Lower lobe of right lung (tissue), 2 donors: ENCODE data around the gene GAS6. TPM values are rescaled to one million over a fixed set of nuclear protein-coding genes. Genes with fewer than 3 reads are reported as not detected.

Experiments used
- ATAC-seq, 2 donors: fragments of 200-7000 bp; cut with Tn5 transposase; one replicate each; pipeline ENCODE4 v1.9.1; 2020 to 2022; ENCODE audit warnings: mild to moderate bottlenecking in 2 of 2, moderate library complexity in 2 of 2
- DNase-seq: peaks from one replicate; pipeline ENCODE4 v3.0.0-alpha.2; 2020
- H3K27ac ChIP-seq: fragments of 200-600 bp; one replicate; pipeline ENCODE4 v1.8.0; 2022
- H3K27me3 ChIP-seq: fragments of 200-600 bp; one replicate; pipeline ENCODE4 v1.8.0; 2022; ENCODE audit warnings: low read depth
- H3K36me3 ChIP-seq: fragments of 200-600 bp; one replicate; pipeline ENCODE4 v1.8.0; 2022; ENCODE audit warnings: mild to moderate bottlenecking
- H3K4me1 ChIP-seq: fragments of 200-600 bp; one replicate; pipeline ENCODE4 v1.8.0; 2022
- H3K4me3 ChIP-seq: fragments of 200-600 bp; one replicate; pipeline ENCODE4 v1.8.0; 2022; ENCODE audit warnings: mild to moderate bottlenecking
- H3K9me3 ChIP-seq: fragments of 200-600 bp; one replicate; pipeline ENCODE4 v1.8.0; 2022
- CTCF ChIP-seq: fragments of 200-600 bp; IDR thresholded peaks from one replicate; pipeline ENCODE4 v1.8.0; 2022; ENCODE audit warnings: antibody characterized with exemption, mild to moderate bottlenecking
- intact Hi-C: fragments of 100-400 bp; cut with DNase I; formaldehyde crosslinking; loops from one replicate; pipeline ENCODE4 v1.11.0; 2022
- total RNA-seq: library from RNA; stranded (reverse); fragmentation: NEBNext Ultra II Directional; extraction: Animal tissue kit (Norgen Biotek cat#: 25700); gene quantifications from one replicate; pipeline ENCODE4 v1.2.1, GENCODE V29; 2021
- donor health status: DM: no; HTN: yes; CAD: no; lungs with severe emphysema.

Gene GAS6
- total RNA-seq, 1 donor from 2014 or later: 111 TPM

- H3K27me3 ChIP-seq: no peaks in the 10 kb centered on the region
- ATAC-seq: no peak
- no peak overlapping the region for H3K27ac ChIP-seq
- no peaks in the 10 kb centered on the region for H3K9me3 ChIP-seq
- H3K4me1 ChIP-seq: no peaks in the 10 kb centered on the region
- no peak for DNase-seq
- no peak for TF ChIP-seq CTCF
- intact Hi-C loops: no loop called here
- no peaks in the 10 kb centered on the region for H3K36me3 ChIP-seq
- no peak overlapping the region for H3K4me3 ChIP-seq
Measured at GRCh38 chr13:113787694-113788093, 76.2 kb downstream of the GAS6 start.

- TF ChIP-seq CTCF: no peak
- no peaks in the 10 kb centered on the region for H3K27me3 ChIP-seq
- no peak overlapping the region for H3K4me3 ChIP-seq
- no peaks in the 10 kb centered on the region for H3K4me1 ChIP-seq
- no peaks in the 10 kb centered on the region for H3K36me3 ChIP-seq
- H3K27ac ChIP-seq: no peak overlapping the region
- H3K9me3 ChIP-seq: no peaks in the 10 kb centered on the region
- ATAC-seq (no peak), DNase-seq (no peak)
- intact Hi-C loops: no loop called here
Measured at GRCh38 chr13:113786262-113786841, 77.5 kb downstream of the GAS6 start.

GRCh38 chr13:113785051-113786010 lies 78.5 kb downstream of the GAS6 start:
- DNase-seq (no peak), ATAC-seq (no peak)
- H3K27me3 ChIP-seq: no peaks in the 10 kb centered on the region
- H3K4me1 ChIP-seq: no peaks in the 10 kb centered on the region
- H3K9me3 ChIP-seq: no peaks in the 10 kb centered on the region
- no peak for TF ChIP-seq CTCF
- no peak overlapping the region for H3K27ac ChIP-seq
- no peak overlapping the region for H3K4me3 ChIP-seq
- H3K36me3 ChIP-seq: no peaks in the 10 kb centered on the region
- intact Hi-C loops: no loop called here

GRCh38 chr13:113784645-113785024 lies 79.2 kb downstream of the GAS6 start:
- ATAC-seq (no peak), DNase-seq (no peak)
- Histone ChIP-seq H3K4me1 (no peaks in the 10 kb centered on the region), H3K4me3 (no peak overlapping the region), H3K36me3 (no peaks in the 10 kb centered on the region), H3K9me3 (no peaks in the 10 kb centered on the region), H3K27ac (no peak overlapping the region), H3K27me3 (no peaks in the 10 kb centered on the region)
- no peak for TF ChIP-seq CTCF
- intact Hi-C loops: no loop called here

GRCh38 chr13:113783966-113784644 lies 79.8 kb downstream of the GAS6 start:
- intact Hi-C loops: no loop called here
- no peak for DNase-seq
- H3K4me3 ChIP-seq: no peak overlapping the region
- H3K27me3 ChIP-seq: no peaks in the 10 kb centered on the region
- H3K9me3 ChIP-seq: no peaks in the 10 kb centered on the region
- H3K36me3 ChIP-seq: no peaks in the 10 kb centered on the region
- no peak overlapping the region for H3K27ac ChIP-seq
- no peak for ATAC-seq
- H3K4me1 ChIP-seq: no peaks in the 10 kb centered on the region
- no peak for TF ChIP-seq CTCF
